ENCODE results near the gene CYSRT1.

The CYSRT1 gene

DNA sequence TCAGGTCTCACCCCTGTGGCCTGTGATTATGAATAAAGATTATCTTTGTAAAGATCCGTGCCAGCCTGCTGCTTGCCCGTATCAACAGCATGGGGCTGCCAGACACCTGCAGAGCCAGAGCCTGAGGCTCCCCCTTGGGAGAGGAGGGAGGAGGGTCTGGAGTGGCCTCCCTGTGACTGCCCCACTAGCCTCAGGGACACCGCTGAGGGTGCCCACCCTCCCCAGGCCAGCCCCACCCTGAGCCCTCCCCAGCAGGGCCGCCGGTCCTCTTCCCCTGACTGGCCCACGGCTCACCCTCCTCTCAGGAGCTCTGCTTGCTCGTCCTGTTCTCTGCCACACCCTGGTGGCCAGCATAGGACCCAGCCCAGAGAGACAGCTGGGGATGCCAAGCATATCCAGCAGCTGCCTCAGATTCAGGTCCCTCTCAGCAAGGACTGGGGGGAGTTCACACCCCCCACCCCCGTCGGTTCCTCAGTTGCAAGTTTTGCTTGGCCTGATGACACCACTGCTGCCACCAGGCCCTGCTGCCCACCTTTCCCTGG is 34.6 kb upstream of the CYSRT1 start:
- DNase-seq = no peak

DNA sequence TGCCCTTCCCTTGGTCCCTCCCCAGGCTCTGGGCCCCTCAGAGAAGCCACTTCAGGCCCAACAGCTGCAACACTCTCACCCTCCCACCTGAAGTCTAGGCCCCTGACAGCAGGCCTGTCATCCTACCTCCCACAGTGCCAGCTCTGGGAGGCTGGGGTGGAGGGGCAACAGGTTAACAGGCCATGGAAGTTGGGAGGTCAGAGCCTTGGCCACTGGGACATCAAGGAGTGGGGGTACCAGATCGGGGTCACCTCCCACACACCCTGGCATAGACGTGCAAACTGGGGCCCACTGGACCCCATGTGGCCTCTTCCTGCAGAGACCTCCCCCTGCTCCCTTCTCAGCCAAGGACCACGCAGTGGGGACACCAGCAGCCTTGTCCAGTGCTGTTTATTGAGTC is 33.7 kb upstream of the CYSRT1 start:
- DNase-seq = no peak

DNA sequence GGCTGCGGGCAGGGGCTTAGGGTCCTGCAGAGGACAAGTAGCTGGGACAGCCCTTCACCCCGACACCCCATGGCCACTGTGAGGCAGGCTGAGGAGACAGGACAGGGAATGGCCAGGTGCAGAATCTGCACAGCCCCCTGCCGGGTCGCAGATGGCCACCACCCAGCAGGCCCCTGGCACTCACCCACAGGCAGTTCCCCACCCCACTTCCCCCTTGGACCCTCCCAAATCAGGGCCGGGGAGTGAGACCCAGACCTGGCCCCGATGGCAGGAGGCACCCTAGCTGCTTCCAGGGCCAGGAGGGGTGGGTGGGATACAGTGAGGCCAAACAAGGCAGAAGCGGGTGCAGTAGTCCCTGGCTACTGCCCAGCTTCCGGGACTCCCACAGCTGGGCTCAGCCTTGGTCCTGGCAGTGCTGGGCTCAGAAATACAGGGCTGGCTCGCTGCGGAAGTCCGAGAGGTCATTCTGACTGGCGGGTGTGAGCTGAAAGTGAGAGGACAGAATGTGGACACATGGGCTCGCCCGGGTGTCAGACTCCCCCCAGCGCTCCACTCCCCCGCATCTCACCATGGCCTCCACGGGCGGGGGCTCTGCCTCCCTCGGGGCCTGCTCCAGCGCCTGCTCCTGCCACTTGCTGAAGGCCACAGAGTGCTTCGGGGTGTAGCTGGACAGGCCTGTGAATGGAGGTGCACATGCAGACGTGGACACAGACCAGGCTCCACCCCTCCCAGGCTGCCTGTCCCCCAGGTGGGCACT is 33.1 kb upstream of the CYSRT1 start:
- DNase-seq = no peak

DNA sequence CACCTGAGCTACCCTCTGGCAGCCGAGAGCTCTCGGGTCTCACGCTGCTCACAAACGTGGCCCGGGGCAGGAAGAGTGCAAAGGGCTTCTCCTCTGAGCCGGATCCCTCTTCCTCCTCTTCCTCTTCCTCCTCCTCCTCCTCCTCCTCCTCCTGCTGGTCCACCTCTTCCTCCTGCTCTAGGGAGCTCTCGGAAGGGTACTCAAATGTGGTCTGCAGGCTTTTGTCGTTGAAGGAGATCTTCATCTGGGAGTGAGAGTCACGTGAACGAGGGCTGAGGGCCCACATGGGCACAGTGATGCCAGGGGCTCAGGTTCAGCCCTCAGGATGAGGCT is 32.6 kb upstream of the CYSRT1 start:
- DNase-seq = no peak

DNA sequence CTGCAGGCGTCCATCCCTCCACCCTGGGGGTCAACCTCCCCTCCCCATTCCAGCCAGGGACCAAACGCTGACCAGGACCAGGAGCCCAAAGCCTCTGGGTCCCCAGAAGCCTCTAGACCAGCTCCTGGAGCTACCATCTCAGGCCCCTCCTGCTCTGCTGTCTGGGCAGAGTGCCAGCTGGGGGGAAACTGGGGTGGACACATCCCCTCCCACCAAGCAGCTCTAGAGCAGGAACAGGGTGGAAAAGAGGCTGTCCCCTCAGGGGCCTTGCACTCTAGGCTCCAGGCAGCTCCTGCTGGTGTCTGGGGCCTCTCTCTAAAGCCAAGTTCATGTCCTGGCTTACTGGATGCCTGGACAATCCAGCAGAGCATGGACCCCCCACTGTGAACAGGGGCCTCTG is 32.1 kb upstream of the CYSRT1 start:
- no peak for DNase-seq

DNA sequence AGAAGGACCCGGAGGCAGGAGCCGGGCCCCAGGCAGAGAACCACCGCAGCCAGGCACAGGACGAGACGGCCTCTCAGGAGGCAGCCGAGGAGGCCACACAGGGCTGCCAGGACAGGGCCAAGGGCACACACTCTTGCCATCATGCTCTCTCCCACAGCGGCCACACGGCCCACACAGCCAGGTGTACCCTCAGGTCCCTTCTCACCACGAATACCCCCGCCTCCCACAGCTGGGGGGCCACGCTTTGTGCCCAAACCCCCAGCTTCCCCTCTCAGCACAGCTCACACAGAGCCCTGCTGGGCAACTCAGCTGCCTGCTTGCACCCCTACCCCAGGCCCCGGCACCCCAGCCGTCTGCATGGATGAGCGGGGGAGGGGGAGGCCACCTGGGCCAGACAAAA is 31.2 kb upstream of the CYSRT1 start:
- no peak for DNase-seq

DNA sequence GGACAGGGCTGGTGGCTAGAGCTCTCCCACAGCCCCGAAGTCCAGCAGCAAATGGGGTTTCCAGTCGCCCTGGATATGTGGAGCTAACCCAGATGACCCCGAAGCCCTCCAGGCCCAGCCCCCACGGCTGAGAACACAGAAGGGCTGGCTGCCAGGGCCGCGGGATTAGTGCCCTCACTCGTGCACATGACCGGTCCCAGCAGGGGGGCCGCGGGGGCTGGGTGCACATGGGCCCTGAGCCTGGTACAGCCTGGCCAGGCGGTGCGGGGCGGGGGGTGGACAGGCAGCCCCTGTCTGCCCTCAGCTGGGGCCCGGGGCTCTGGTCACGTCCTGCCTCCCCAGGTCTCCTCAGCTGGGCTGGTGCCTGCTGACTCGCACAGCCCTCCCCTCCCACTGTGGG is 30.6 kb upstream of the CYSRT1 start:
- DNase-seq = no peak

DNA sequence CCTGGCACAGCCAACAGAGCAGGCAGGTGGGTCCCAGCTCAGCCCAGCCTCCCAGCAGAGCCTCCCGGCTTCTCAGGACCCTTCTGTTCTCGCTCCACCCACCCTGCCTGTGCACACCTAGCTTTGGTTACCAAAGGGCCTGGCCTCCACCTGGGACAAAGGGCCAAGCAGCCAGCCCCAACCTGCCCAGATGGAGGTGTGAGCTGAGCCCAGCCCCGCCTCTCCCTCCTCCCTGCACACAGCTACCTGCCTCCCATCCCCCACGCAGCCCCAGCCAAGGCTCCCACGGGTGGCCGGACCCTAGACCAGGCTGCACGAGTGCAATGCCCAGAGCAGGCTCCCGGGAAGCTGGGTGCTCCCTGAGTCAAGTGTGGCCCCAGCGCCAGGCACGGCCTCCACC is 30.1 kb upstream of the CYSRT1 start:
- no peak for DNase-seq

DNA sequence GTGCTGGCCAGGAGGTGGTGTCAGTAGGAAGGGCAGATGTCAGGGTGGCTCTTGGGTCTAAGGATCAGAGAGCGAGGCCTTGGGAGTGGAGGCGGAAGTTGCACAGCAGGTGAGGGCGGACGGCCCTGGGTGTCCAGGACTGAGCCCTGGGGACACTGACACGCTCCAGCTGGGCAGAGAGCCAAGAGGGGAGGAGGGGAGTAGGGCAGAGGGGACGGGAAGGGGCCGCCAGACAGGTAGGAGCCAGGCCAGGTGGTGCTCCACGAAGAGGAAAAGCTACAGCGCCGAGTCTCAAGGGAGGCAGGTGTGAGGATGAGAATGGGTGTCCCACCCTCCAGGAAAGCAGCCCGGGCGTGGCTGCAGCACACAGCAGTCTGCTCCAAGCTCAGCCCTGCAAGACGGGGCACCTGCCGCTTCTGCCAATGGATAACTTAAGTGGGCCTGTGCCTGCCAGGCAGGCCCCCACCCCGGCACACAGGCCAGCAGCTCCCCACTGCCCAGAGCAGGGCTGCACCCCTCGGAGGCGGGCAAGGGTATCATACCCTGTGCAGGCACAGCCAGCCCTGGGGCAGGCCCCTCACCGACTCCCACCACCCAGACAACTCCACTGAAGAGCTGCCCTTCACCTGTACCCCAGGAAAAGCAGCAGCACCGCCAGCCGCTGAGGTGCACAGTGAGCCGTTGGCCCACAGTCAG is 29.3 kb upstream of the CYSRT1 start:
- no peak for DNase-seq

DNA sequence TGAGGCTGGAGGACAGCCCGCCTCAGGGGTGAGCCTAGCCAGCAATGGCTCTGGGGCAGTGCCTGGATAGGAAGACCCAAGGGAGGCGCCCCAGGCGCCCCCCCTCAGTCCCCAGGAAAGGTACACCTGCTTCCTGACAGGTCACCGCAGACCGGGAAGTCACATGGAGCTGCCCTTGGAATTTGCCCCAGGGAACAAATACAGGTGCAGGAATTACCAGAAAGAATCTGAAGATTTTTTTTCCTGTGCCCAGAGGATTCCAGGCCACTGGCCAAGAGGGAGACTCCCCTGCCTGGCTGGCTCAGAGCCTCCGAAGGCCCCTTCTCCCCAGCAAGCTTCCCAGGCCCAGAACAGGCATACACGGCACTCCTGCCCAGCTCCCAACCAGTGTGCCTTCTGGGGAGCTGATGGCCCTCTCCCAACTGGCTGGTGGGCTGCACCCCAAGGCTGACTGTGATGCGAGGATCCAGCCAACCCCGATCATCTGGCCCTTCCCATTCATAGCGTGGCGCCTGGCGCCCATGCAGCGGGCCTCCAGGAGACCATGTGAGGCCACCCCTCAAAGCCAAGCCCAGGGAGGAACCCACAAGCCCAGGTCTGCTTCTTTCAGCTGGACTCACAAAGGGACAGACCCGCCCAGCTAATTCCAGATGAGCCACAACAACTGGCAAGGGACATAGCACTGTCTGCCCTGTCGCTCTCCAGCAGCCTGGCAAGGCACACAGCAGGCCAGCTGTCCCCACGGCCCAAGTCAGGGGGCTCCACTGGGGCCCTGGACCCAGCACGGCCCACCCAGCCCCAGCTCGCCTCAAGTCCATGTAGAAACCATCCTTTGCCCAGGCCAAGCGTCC is 26.7 kb upstream of the CYSRT1 start:
- no peak for DNase-seq

DNA sequence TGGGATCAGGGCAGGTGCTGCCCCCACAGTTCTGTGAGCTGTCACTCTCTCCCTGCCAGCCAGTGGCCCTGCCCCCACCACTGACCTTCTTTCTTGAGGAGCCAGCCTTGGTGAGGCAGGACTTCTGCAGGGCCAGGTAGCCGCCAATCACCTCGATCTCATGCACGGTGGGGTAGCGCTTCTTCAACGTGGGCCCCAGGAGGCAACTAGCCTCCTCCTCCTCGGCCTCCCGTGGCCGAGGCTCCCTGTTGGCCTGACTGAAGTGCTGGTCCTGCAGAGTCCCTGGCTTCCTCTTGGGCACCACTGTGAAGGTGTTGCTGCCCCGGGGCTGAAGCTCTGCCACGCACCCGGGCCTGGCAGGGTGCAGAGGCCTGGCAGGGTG is 26.1 kb upstream of the CYSRT1 start:
- no peak for DNase-seq

DNA sequence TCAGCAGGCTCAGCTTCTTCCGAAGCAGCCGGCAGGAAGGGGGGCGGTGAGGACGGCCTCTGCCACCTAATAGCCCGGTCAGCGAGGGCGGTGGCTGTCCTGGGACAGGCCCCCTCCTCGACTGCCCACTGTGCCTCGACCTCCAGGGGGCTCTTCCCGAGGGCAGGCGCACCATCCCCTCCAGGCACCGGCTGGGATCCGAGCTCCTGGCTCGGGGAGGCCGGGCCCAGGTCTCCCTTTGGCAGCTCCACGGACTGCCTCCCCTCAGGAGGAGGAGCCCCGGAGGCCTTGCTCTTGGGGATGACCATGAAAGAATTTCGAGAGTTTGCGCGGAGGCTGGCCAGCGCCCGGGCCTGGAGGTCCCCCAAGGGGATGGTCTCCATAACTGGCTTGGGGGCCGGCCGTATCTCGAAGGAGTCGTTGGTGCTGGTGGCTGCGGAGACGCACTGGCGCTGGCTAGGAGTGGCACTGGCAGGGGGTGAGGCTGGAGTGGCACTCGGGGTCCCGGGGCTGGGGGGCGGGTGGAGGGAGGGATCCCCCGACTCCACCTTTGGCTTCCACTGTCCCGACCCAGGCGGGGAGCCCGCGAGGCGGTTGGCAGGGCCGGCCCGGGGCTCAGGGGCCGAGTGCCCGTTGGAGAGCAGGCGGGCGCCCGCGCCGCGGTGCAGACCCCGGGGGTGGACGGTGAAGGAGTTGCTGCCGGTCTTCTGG is 25.4 kb upstream of the CYSRT1 start:
- no peak for DNase-seq

DNA sequence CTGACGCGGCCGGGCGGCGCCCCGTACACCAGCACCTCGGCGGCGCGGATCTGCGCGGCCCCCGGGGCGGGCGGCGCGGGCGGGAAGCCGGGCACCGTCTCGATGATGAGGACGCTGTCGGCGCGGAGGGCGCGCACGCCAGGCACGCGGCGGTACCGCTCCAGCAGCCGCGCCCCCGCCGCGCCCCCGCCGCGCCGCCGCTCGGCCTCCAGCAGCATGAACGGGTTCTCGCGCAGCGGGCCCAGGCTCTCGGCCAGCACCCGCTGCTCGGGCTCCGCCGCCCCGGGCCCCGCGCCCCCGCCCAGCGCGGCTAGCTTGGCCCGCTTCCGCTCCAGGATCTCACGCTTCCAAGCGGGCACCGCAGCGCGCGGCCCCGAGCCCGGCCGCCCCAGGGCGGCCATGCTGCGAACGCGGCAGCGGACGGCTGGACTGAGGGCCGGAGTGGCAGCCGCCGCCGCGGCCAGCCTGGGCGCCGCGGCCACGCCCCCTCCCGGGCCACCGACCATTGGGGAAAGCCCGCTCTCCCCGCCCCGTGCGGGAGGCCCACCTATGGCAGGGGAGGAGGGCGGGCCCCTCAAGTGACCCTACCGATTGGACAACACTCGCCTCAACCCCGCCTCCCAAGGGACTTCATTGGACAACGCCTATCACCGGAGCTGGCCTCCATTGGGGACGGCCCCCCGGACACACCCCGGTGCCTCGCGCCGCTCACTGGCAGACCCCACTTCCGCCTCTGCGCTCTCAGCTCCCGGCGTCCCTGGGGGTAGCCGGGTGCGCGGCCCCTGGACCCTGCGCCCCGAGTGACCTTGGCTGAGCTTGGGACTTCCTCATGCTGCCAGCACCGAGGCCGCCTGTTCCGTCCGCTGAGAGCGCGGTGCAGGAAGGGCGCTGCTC is 24.4 kb upstream of the CYSRT1 start, which contains the start of gene TPRN:
Gene TPRN (minus strand): TSS at position 431 of the 894 bp plus-strand sequence. CDS start 30 bp downstream, at position 401.
- peak; percentile 94 for DNase-seq

DNA sequence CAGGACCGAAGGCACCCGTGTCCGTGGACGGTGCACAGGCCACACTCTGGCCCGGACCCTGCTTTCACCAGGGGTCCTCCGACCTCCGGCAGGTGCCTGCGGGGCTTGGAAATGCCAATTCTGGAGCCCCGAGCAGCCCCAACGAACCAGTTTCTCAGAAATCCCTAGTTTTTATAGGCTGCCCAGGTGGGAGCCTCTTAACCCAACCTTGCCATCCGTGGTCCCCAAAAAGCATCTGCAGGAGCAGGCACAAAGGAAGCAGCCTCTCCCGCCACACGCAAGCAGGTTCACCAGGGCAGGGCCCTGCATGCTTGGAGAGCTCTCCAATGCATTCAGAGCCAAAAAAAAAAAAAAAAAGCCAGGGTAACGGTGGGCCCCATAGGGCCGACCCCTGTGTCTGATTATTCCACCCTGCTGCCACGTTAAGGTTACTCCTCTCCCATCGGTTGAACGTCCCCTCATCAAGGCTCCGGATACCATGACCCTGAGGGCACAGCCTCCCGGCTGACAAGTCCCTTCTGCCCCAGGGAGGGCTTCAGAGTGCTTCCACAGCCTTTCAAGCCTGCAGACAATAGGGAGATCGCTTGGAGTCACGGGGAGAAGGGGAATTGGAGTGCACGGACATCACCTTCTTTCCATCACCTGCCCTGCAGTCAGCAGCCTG is 23.6 kb upstream of the CYSRT1 start:
- DNase-seq = no peak

DNA sequence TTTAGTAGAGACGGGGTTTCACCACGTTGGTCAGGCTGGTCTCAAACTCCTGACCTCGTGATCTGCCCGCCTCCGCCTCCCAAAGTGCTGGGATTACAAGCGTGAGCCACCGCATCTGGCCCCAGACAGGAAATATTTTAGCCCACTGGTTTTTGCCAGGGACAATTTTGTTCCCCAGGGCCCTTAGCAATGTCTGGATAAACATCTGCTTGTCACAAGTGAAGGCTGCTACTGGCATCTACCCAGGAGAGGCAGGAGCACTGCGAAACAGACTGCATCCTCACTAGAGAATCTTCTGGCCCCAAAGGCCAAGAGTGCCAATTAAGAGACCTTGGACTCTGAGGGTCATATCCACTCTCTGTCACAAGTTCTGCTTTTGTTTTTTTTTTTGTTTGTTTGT is 22.0 kb upstream of the CYSRT1 start:
- DNase-seq = no peak

DNA sequence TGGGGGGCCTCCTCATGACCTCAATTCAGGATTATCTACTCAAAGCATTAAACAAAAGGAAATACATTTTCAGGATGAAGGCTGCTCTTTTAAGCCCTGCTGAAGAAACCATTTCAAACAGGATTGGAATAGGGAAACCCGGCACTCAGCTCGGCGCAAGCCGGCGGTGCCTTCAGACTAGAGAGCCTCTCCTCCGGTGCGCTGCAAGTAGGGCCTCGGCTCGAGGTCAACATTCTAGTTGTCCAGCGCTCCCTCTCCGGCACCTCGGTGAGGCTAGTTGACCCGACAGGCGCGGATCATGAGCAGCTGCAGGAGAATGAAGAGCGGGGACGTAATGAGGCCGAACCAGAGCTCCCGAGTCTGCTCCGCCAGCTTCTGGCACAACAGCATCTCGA is 20.2 kb upstream of the CYSRT1 start:
- DNase-seq = no peak

DNA sequence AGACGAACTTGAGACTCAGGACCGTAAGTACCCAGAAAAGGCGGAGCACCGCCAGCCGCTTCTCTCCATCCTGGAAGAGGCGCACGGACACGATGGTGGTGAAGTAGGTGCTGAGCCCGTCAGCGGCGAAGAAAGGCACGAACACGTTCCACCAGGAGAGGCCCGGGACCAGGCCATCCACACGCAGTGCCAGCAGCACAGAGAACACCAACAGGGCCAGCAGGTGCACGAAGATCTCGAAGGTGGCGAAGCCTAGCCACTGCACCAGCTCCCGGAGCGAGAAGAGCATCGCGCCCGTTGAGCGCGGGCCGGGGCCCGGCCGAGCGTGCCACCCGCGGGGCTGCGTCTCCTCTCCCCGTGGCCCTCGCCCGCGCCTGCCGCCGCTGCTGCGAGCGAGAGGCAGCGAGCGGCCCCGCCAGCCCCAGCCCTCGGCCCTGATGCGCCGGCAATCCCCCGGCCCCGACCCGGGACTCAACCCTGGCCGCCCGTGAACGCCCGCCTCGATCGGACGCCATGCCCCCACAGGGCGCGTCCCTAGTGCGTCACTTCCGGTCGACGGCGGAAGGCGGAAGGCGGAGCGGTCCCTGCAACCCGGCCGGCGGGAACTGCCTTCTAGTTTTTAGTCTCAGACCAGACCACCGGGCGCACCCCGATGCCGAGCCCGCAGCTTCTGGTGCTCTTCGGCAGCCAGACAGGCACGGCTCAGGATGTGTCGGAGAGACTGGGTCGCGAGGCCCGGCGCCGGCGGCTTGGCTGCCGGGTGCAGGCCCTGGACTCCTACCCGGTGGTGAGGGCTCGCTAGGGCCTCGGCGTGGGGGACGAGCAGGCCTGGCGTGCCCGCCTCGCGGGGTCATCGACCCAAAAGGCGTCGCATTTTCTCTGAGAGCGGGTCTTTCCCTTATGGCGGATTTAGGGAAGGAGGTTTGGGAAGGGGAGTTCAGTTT is 19.6 kb upstream of the CYSRT1 start, which contains the start of the genes NDOR1 and TMEM203:
Gene NDOR1 (plus strand): TSS at position 575 of the 944 bp plus-strand sequence. CDS start 78 bp downstream, at position 653.
Gene TMEM203 (minus strand): TSS at position 523 of the 944 bp plus-strand sequence. CDS start 234 bp downstream, at position 289.
- DNase-seq = peak; percentile 40

DNA sequence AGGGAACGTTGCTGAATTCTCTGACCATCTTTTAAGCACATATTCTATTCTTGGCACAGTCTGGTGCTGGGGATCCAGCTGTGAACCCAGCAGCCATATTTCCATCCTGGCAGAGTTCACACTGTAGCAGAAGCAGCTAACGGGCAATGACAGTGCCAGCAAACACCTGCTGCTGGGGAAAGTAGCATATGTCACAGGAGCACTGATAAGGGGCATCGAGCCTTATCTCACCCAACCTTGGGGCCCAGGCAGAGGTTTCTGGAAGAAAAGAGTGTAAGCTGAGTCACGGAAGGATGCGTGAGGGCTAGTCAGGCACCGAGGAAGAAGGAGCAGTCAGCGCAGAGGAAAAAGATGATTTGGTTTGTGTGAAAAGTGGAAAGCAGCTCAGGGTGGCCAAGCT is 18.4 kb upstream of the CYSRT1 start:
- no peak for DNase-seq

DNA sequence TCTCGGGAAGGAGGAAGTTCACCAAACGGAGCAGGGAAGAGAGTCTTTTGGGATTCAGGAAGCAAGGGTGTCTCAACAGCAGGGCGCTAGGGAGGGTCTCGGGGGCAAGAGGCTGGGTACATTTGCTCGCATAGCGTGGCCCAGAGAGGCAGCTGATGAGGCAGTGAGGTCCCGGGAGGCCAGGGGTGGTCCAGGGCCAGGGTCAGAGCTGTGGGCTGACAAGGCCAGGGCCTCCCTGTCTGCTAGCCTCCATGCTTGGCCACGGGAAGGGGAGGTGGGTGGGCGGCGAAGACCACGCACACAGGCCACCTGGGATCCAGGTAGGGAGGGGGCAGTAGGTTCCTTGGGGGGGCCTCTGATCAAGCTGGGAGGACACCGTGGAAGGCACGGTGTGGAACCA is 13.4 kb upstream of the CYSRT1 start:
- no peak for DNase-seq

DNA sequence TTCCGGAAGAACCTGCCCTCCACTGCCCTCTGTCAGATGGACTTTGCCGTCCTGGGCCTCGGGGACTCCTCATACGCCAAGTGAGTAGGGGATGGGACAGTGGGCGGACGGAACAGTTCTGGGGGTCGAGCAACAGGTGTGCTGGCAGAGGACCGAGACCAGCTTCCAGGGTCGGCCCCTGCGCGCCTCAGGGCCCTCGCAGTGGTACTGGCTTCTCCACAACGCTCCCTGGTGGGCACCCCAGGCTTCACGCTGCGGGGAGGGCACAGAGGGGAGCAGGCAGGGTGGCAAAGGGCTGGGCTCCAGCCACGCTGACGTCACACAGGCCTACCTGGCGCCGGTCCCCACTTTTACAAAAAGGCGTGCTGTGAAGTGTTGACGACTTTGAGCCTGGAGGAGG is 12.5 kb upstream of the CYSRT1 start:
- DNase-seq = no peak

All from GOT3 (cell line).